ENCODE measurements around the gene RHBDF2.

RHBDF2 gene

DNA sequence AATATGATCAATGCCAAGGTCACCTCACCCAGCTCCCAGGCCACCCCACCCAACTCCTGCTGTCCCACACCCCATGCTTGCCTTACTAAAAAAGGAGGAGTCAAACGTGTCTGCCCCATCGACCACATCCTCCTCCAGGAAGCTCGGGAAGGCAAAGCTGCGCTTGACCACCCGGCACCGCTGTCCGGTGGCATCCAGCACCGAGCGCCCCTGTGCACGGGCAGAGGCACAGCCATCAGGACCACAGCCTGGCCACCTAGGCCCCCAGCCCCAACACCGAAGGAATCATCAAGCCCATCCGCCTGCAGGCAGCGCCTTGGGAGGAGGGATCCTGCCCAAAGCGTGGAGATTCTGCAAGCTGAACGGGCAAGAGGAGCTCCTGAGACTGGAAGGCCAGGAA is 23.6 kb downstream of the RHBDF2 start:
- no peak for DNase-seq

DNA sequence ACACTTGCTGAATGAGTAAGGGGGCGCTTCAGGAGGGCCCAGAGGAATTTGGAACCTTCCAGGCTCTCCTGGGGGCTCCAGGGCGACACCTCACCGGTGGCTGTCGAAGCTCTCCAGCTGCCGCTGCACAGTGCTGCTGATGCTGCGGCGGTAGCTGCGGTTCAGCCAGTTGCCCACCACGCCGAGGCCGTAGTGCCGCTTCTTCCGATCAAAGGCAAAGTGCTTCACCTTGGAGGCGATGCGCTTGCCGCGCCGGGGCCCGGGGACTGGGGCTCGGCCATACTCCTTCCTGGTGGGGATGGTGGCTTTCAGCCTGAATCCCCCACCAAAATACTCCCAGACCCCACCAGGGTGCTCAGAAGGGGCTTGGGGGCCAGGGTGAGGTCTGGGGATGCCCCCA is 24.5 kb downstream of the RHBDF2 start:
- no peak for DNase-seq

DNA sequence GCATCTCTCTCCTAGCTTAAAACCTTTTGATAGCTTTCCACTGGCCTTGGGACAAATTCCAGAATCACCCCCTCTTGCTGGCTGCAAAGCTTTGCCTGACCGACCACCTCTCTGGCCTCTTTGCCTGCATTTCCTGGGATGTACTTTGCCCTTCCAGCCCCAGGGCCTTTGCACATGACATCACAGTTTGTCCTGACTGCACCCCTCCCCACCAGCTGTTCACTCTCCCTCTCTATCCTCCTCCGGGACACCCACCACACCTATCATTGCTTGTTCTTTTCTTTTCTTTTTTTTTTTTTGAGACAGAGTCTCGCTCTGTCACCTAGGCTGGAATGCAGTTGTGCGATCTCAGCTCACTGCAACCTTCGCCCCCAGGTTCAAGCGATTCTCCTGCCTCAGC is 25.9 kb downstream of the RHBDF2 start:
- DNase-seq = no peak

DNA sequence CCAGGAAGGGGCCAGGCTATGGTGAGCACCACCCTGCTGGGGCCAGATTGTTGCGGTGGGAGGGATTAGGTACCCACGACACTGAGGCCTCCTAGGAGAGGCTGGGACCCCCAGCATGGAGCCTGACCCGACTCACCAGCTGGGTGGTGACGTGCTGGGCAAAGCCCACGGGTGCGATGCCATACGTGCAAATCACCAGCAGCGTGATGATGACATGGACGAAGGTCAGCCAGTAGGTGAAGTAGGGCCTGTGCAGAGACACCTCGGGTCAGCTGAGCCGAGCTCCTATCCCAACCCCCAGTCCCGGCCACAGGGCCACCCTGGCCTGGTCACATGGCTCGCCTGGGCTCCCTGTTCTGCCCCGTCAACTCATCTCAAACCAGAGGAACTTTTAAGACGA is 26.3 kb downstream of the RHBDF2 start:
- DNase-seq = no peak

DNA sequence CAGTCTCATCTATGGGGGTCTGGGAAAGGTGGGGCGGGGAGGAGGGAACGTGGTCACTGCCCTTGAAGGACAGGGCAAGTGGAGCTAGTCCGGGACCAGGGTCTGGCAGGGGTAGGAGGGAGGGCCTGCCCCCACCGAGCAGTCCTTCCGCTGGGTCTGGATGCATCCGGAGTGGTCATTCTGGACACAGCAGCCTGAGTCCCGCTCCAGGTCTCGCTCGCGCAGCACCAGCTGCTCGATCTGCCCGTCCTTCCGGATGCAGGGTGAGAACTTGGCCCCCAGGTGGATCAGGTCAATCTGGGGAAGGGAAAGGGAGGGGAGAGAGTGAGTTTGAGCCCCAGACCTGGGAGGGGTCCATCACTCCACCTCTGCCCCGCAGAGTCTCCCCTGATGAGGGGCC is 27.0 kb downstream of the RHBDF2 start:
- no peak for DNase-seq

DNA sequence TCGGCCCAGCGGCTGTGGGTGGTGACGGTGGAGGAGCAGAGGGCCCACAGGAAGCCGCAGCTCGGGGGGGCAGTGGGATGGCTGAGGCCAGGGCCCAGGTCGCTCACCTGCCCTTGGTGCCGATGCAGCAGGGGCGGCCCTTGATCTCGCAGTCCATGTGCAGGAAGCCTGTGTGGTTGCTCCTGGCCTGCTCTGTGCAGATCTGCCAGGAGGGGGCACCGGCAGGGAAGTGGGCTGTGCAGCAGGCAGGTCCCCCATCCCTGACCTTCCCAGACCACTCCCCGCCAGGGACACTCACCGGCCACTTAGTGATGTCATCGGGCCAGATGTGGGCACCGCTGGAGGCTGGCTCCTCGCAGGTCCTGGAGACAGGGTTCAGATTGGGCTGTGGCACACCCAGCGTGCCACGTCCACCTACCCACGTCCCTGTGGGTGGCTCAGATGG is 27.7 kb downstream of the RHBDF2 start:
- DNase-seq = no peak

DNA sequence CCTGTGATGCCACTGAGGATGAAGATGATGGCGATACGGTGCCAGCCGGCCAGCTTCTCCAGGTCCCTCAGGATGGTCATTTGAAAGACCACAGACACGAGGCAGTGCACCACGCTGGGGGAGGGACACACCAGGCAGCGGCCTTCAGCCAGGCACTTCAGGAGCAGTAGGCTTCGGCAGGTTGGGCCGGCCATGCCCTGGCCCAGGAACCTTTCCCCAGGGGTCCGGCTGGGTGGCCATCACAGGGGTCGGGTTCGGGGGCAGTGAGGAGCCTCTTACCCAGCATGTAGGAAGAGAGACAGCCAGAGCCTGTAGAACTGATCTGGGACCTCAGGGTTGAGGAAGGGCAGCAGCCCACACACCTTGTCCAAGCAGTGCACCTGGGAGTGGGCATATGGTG is 28.5 kb downstream of the RHBDF2 start:
- DNase-seq = no peak

DNA sequence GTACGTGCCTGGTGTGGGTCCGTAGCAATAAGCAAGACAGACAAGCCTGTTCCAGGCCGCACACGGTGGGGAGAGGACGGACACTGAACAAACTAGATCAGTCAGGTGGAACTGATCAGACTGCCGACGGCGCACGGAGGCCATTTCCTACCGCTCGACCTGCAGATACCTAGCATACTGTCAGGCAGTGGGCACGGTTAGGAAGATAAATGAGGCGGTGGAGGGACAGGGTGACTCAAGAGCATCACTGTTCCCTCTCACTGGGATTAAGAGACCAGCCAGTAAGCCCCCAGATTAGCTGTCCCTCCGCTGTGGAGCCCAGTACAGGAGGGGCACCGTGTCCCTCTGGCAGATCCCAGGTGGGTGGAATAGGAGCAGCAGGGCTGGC is 29.0 kb downstream of the RHBDF2 start:
- no peak for DNase-seq

DNA sequence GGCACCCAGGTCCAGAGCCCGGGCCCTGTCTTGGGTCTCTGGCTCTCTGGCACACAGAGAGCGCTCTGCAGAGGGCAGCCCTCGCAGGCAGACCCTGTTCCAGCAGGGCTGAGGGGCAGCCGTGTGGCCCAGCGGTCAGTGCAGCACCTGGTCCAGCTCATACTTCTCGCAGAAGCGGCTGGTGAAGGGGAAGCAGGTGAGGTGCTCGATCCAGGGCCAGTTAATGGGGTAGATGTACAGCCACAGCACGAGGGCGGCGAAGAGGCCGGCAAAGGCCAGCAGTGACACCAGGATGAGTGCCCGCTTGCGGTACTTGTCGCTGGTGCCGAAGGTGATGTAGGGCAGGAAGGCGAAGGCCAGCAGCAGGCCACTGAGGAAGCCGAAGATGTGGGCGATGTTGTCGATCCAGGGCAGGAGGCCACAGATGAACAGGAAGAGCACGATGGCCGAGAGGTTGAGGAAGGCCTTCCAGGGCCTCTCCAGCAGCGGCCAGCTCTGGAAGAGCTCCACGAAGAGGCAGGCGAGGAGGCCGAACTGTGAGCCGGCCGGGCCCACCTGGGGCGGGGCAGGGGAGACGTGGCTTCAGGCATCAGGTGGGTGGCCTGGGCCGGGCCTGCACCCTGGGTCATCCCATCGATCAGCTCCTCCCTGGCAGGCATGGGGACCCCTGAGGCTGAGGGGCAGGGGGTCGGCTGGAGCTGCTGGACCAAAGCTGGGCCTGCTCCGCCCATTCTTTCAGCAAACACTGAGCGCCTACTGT is 29.5 kb downstream of the RHBDF2 start:
- DNase-seq = no peak

DNA sequence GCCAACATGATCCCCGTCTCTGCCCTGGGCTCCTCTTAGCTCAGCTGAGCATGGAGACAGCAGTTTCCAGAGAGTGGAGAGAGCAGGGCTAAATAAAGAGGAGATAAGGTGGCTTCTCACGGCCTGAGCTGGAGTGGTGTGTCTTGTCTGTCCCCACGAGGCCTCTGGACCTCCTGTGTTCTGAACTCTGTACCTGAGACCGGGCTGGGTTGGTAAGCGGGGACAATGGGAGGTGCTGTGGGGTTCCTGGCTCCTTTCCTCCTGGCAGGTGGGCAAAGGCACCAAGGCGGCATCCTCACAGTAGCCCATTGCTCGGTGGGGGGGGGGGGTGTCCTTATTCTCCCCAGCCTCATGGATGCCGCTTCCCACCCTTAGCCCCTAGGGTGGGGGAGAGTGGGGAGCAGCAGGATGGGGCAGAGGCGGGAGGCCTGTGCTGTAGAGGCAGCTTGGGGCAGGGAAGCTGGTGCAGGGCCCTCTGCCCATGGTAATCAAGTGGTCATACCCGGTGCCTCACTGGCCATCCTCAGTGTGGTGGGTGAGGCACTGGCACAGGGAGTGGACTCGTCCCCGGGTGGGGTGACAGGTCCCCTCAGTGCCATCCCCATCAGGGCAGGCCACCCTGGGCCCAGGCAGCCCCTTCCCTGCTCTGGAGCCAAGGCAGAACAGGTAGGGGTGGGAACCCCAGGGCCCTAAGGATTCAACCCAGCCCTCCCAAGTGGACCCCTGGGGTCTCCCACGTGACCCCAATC is 31.1 kb downstream of the RHBDF2 start:
- no peak for DNase-seq

DNA sequence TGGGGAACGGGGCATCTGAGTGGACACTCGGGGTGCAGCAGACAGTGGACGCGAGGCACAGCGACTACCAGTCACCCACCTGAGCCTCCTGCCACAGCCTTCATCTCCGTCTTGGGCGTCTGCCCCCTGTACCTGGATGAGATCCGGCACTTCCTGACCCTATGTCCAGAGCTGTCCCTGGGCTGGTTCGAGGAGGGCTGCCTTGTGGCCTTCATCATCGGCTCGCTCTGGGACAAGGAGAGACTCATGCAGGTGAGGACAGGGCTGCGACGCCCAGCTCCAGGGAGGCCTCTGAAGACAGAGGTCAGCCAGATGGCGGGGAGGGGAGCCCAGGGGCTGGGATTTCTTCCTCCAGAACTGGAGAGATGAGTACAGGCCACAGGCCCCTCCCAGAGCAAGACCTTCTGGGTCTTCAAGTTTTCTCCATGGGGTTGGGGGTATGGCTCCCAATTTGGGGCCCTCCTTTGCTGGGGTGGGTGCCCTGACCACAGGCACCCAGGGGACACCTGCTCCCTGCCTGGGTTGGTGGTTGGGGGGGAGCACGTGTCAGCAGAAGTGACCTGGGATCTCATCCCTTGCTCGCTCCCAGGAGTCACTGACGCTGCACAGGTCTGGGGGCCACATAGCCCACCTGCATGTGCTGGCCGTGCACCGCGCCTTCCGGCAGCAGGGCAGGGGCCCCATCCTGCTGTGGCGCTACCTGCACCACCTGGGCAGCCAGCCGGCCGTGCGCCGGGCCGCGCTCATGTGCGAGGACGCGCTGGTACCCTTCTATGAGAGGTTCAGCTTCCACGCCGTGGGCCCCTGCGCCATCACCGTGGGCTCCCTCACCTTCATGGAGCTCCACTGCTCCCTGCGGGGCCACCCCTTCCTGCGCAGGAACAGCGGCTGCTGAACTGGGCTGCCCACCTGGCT is 31.9 kb downstream of the RHBDF2 start:
- no peak for DNase-seq

DNA sequence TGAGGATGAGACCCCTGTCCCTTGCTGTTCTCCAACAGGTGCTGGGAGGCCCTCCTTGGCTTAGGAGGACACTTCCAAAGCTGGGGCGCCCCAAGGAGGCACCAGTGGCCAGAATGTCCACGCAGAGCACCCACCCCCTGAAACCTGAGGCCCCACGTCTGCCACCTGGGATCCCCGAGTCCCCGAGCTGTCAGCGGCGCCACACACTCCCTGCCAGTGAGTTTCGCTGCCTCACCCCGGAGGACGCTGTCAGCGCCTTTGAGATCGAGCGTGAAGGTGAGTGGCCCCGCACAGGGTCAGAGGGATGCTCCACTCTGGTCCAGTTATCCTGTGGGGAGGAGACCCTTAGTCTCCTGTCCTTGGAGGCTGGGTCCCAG is 32.6 kb downstream of the RHBDF2 start:
- DNase-seq = no peak

DNA sequence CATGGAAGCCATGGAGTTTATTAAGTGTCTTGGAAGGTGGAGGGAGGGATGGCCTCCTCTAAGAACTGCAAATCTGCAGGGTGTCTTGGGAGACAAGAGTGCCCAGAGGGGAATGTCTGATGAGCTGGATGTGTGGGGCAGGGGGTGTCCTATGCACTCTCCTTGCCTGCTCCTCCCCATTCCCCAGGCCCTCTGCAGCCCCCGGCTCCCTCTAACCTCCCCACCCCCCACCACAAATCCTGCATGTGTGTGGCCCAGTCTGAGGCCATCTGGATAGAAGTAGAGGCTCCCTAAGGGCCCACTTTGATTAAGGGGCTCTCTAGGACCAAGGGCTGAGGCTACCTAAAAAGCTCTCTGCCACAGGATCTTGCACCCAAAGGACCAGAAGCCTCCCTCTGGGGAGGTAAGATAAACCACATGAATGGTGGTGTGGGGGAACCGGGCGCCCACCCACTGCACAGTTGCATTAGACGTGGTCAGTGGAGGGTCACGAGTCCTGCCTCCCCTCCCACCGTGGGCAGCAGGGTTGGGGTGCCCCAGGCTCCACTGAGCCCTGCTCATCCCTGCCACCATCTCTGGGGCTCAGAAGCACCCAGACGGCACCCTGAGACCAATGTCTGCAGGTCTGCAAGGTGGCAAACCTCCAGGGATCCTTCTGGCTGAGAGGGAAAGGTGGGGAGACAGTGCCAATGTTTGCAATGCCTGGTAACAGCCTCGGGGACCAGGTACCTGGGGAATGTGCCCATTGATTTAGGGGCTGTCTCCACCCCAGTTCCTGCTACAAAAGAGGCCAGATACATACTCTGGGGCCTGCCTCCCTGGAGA is 33.2 kb downstream of the RHBDF2 start:
- no peak for DNase-seq

DNA sequence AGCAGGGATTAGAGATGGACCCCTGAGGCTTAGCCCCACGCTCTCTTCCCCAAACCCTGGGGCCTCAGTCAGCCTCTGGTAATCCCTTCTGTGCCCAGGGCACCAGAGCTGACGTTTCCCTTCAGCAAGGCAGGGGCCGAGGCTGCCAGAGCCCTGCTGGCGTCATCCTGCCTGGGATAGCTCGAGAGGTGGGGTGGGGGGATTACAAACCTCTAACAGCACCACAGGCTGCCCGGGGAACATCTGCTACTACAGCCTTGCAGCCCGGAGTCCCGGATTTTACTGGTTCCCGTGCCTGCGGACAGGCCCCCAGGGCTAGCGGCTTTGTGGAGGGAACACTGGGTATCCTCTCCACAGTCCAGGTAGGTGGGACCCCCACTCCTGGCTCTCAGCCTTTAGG is 33.9 kb downstream of the RHBDF2 start, which contains the start of gene AANAT:
Gene AANAT, plus strand, starts transcription at position 238 of the 400 bp plus-strand sequence. CDS start 1,144 bp downstream, outside the sequence.
- no peak for DNase-seq

DNA sequence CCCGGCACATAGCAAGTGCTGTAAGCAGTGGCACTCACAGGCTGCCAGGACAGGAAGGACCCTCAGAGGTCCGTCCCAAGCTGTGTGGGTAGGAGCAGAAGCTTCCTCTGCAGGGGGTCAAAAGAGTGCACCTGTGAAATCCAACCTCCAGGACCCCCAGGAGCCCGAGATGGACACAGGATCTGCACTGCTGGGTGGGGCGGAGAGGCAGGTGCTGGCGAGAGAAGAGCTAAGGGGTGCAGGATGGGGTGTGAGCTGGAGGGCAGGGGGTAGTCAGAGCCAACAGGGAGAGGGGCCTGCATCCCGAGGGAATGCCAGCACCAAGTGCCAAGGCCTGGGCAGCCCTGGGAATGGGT is 34.5 kb downstream of the RHBDF2 start:
- DNase-seq = no peak

DNA sequence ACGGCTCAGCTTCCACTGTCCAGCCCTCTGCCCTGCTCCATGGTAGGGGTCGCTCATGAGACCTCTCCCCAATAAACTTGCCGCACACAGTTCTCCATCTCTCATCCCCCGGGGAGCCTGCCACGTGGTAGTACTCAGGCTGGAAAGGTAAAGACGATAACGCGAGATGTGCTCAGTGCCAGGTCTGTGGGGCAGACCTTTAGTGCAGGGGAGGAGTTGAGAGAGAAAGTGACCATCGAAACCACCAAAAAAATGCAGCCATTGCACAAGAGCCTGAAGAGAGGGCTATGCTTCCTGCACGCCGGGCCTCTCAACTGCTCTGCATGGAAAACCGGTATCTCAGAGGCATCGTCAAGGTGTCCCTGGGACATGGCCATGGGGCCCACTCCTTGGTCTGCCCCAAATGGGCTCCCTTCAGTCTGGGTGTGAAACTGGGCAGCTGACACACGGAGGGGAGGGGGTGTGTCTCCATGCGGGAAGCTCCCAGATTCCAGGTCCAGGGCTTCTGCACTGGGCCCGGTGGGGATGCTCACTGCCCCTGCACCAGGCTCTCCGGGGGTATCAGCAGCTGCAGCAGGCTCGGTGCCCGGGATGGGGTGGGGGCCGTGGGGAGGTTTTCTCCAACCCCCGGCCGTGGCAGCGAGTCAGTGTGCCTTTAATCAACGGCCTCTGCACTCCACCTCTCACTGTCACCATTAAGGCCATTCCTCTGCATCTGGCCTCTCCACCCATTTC is 38.5 kb downstream of the RHBDF2 start:
- DNase-seq = no peak

DNA sequence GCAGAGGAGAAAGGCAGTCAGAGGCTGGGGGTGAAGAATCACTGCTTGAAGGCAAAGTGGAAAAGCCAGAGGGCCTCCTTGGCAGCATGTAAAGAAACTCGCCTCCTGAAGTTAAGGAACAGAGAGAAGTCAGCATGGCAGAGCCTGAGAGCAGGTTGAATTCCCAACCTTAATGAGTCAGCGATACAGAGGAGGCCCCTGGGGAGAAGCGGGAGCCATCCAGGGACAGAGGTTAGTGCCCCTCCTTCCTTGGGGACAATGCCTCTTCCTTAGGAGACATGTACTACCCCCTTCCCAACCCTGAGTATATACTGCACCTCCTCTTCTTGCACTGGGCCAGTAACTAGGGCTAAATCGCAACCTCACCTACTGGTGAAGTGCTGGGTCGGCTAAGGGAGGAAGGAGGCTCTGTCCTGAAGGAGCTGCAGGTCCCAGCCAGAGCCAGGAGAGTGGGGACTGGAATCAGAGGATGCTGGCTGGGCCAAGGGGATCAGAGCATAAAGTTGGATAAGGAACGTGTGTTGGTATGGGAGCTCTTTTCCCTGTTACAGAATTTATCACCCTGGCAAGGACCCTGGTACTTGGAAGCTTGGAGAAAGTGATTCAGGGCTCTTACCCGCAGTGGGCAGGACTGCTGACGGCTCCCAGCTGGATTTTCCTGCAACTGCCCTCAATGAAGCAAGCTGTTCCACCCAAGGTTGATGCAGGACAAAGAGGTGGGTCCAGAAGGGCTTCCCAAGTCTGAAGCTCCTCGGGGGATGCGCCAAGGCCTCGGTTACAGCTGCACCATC is 39.3 kb downstream of the RHBDF2 start:
- no peak for DNase-seq

DNA sequence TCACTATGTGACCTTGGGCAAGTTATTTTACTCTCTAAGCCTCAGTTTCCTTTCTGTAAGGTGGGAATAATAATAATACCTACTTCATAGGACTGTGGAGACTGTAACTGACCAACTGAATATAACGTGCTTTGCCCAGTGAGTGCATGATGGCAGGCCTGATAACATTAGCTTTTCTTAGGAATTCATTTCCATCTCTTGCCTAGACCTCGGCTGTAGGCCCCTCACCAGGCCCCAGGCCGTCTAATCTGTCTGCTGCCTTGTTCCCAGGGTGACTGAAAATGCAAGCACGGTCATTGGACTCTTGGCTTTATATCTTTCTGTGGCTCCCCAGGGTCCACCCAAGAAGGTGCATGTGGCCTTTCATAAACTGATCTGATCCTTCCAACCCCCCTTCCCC is 41.5 kb downstream of the RHBDF2 start:
- DNase-seq = no peak

DNA sequence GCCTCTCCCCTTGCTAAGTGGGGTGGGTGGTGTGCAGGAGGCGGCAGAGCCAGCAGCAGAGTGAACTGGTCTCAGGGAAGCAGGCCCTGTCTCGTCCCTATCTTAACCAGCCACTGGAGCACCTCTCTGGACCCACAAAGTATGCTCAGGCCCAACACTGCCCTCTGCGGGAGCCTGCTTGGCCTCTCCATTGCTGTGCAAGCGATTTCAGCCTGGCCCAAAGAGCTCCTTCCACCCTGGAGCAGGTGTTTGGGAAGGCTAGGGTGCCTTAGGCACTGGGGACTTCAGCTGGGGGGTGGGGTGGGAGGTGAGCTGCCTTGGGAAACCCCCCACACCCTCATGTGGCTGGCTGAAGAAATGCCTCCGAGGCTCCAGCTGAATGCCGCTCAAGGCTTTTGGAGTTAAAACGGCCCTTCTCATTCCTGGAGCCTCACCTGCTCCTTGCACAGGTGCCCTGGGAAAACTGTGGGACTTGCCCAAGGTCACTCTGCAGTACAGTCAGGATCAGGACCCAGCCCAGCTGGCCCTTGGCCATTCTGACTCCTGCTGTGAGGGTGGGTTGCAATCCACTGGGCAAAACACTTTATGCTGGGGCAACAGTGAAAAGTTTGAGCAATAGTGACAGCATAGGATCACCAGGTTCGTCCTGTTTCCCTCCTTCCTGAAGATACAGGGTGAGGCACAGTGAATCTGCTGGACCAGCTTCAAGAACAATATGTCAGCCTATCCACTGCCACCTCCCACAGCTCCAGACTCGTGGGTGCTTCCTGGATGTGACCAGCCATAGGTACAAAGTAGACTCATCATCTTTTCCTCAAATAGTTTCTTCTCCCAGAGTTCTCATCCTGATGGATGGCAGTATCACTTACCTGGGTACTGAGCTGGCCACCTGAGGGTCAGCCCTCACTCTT is 42.4 kb downstream of the RHBDF2 start:
- no peak for DNase-seq

DNA sequence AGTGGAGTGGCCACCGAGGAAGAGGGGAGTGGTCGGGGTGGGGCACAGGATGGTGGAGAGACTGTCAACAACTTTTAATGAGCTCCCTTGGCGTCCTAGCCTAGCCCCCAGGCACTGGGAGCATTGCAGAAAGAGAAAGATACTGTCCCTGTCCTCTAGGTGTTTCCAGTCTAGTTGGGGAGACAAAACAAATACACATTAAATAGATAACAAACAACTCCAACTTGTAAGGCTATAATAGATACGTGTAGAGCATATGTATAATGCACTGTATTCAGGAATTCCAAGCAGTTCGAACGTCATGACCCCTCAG is 47.8 kb downstream of the RHBDF2 start:
- DNase-seq = no peak
